ENCODE data around the gene CA9. TPM values are rescaled to one million over a fixed set of nuclear protein-coding genes. Genes with fewer than 3 reads are reported as not detected.
A peak's percentile ranks its signal among the peaks of the same experiment; 100 is the strongest.

CA9 gene
- total and polyA plus RNA-seq, 9 of the 15 experiments (the other 6 are each of a cell fraction or from before 2014, with no cell fraction given) = 0.15 to 10.6 (median 0.60) TPM; not detected in 4

GRCh38 chr9:35658137-35658967, 15.4 kb upstream of the CA9 start, which contains the start of gene CCDC107 (continued):
- peak; percentile 61 for TF ChIP-seq SUPT5H (IDR thresholded peaks at IDR 0.05)
- no peak for TF ChIP-seq NR2C2 (CRISPR knock-in tag; IDR thresholded peaks at IDR 0.05)
- TF ChIP-seq NR2C2 (tag; IDR thresholded peaks at IDR 0.05) = no peak
- TF ChIP-seq HMGN3 (IDR thresholded peaks at IDR 0.05; ENCODE audit: borderline replicate concordance, extremely low read depth, insufficient read length, low read depth, low read length) = peak; percentile 38
- TF ChIP-seq RAD21 (CRISPR knock-in tag; conservative IDR thresholded peaks at IDR 0.05 in 1 of 2, IDR thresholded peaks at IDR 0.05 in 1 of 2) = peak; percentile 31 to 33; a peak in 3 of 4 replicates
- no peak for TF ChIP-seq ZNF507 (tag; conservative IDR thresholded peaks at IDR 0.05)
- no peak for TF ChIP-seq HMGXB4 (CRISPR knock-in tag; IDR thresholded peaks at IDR 0.05)
- peak; percentile 46 for TF ChIP-seq TAF1 (IDR thresholded peaks at IDR 0.05; ENCODE audit: control insufficient read depth, extremely low read depth, insufficient read depth, low read length, severe bottlenecking)
- TF ChIP-seq BRCA1 (IDR thresholded peaks at IDR 0.05) = no peak
- 0 out of 2 replicates have a peak, but pooled peaks have one; percentile 60 for TF ChIP-seq BRCA1 (CRISPR knock-in tag; IDR thresholded peaks at IDR 0.05)
- 0 out of 4 replicates have a peak, but pooled peaks of 1 of the 2 experiments have one; percentile 62 for TF ChIP-seq TEAD1 (CRISPR knock-in tag; IDR thresholded peaks at IDR 0.05)
- TF ChIP-seq ADNP (tag; IDR thresholded peaks at IDR 0.05) = no peak
- TF ChIP-seq STAG1 (CRISPR knock-in tag; IDR thresholded peaks at IDR 0.05; ENCODE audit: borderline replicate concordance) = peak; percentile 34; the same call in 1 of the 2 replicates
- TF ChIP-seq ZNF592 (IDR thresholded peaks at IDR 0.05) = 0 out of 2 replicates have a peak, but pooled peaks have one; percentile 6
- TF ChIP-seq PHF8 (IDR thresholded peaks at IDR 0.05; ENCODE audit: borderline replicate concordance, low read length) = peak; percentile 81; the same call in 1 of the 2 replicates
- no peak for TF ChIP-seq ZBTB8A (IDR thresholded peaks at IDR 0.05; ENCODE audit: partially characterized antibody)
- TF ChIP-seq ELF2 (CRISPR knock-in tag; IDR thresholded peaks at IDR 0.05) = peak; percentile 37; the same call in 1 of the 2 replicates
- peak; percentile 51 to 92 (median 83) for TF ChIP-seq YY1 (IDR thresholded peaks at IDR 0.05; ENCODE audit: borderline replicate concordance in 1 of 3, control insufficient read depth in 1 of 3, extremely low read depth in 1 of 3, insufficient read depth in 3 of 3, insufficient read length in 1 of 3, insufficient replicate concordance in 2 of 3, low read depth in 1 of 3, low read length in 2 of 3)
- peak; percentile 50; the same call in 1 of the 2 replicates for TF ChIP-seq ERF (CRISPR knock-in tag; IDR thresholded peaks at IDR 0.05)
- peak; percentile 18; the same call in 1 of the 2 replicates for TF ChIP-seq MAX (CRISPR knock-in tag; IDR thresholded peaks at IDR 0.05)

Measured in K562 (cell line).